Right ventricle myocardium superior (tissue), 1 donor: Measurements from ENCODE around the gene LRCOL1. TPM values are rescaled to one million over a fixed set of nuclear protein-coding genes. Genes with fewer than 3 reads are reported as not detected.

Experiments
- ATAC-seq: fragments of 200-7000 bp; cut with Tn5 transposase; one replicate; pipeline ENCODE4 v1.9.1; 2020; ENCODE audit warnings: mild to moderate bottlenecking; ENCODE audit not compliant: poor library complexity
- DNase-seq: peaks from one replicate; pipeline ENCODE4 v3.0.0-alpha.2; 2020
- intact Hi-C: fragments of 100-400 bp; cut with DNase I; formaldehyde crosslinking; loops from one replicate; pipeline ENCODE4 v1.11.2; 2022
- total RNA-seq: library from RNA; stranded (reverse); fragmentation: NEBNext Ultra II Directional; extraction: Animal tissue kit (Norgen Biotek cat#: 25700); gene quantifications from one replicate; pipeline ENCODE4 v1.2.1, GENCODE V29; 2021
- donor health status: DM: no; HTN: yes; CAD: no; lungs with severe emphysema.

LRCOL1 gene
- total RNA-seq, 1 donor from 2014 or later: not detected

DNA sequence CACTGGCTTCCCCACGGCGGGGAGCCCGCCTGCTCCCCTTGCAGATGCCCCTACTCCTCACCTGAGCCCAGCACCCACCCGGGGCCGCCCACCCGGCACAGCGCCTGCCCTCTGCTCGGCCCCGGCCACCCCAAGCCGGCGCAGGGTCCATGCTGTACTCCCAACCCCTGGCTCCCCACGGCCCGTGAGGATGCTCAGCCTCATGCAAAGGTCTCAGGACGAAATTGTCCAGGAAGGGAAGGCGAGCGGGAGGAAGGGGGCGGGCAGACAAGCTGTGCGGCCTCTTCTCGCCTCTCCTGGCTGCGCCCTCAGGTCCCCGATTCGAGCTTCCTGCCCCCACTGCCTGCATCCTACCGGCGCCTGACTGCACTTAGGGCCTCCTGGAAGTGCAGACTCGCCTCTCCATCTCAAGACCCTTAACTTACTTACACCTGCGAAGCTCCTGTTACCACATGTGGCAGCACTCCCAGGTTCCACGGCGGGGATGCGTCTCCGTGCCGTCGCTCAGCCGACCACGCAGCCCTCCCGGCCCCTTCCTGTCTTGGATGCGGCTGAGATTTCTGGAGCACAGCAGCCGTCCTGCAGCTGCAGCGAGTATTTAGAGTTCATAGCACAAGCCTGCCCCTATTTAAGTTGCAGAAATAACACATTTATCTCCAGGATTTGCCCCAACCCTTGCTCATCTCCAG is 18.0 kb downstream of the LRCOL1 start:
- intact Hi-C loops: no loop called here
- ATAC-seq (no peak), DNase-seq (no peak)

DNA sequence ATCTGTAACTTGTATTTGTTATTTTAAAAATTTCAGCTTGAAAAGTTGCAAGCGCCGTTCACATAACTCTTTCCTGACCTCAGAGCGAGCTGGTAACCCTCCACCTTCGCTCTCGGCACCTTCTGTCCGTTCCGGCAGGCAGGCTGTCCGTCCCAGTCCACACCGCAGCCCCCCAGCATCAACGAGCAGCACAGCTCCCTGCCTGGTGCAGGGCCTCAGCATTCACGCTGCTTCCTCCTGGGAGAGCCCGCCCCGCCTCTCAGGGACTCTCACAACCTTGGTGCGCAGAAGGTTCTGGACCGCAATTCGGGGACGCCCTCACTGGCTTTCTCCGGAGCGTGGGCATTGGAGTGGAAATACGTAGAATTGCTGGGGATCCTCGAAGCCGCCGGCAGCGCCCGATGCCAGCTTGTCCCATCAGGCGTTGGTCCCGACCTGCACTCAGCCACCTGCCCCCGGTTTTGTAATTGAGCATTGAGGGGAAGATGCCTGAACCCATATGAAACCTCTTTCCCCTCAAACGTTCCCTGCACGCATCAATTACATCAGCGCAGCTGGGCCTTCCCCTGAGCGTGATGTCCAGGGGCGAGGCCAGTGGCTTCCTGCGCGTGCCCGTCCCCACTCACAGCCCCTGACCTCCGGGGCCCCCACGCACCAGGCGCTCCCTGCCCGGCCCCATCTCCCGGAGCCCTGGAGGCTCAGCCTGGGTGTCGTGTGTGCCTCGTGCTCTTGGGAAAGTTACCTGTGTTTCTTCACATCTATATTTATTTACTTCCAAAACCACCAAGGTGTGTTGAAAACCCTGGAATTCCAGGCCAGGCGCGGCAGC is 19.1 kb downstream of the LRCOL1 start:
- DNase-seq (no peak), ATAC-seq (no peak)
- intact Hi-C loops: no loop called here

- DNase-seq (no peak), ATAC-seq (no peak)
- intact Hi-C loops: no loop called here
These were observed 21.3 kb downstream of the LRCOL1 start for GRCh38 chr12:132588821-132589669.

- DNase-seq (no peak), ATAC-seq (no peak)
- intact Hi-C loops: no loop called here
These were observed 22.1 kb downstream of the LRCOL1 start for GRCh38 chr12:132588319-132588718.

- DNase-seq (no peak), ATAC-seq (no peak)
- intact Hi-C loops: no loop called here
These were observed 22.6 kb downstream of the LRCOL1 start for GRCh38 chr12:132587781-132588180.

GRCh38 chr12:132586929-132587328 is 23.5 kb downstream of the LRCOL1 start:
- no peak for ATAC-seq
- DNase-seq: no peak
- intact Hi-C loops: no loop called here

GRCh38 chr12:132585177-132585576 is 25.2 kb downstream of the LRCOL1 start:
- ATAC-seq (no peak), DNase-seq (no peak)
- intact Hi-C loops: no loop called here

GRCh38 chr12:132584429-132584828 is 26.0 kb downstream of the LRCOL1 start:
- ATAC-seq (no peak), DNase-seq (no peak)
- intact Hi-C loops: no loop called here

GRCh38 chr12:132583736-132584135 is 26.6 kb downstream of the LRCOL1 start:
- DNase-seq (no peak), ATAC-seq (no peak)
- intact Hi-C loops: no loop called here

DNA sequence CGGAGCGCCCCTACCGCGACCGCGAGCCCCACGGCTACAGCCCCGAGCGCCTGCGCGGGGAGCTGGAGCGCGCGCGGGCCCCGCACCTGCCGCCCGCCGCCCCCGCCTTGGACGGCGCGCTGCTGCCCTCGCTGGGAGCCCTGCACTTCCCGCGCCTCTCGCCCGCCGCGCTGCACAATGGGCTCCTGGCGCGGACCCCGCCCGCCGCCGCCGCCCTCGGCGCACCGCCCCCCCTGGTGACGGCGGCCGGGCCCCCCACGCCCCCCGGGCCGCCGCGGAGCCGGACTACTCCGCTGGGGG is 27.0 kb downstream of the LRCOL1 start:
- no peak for ATAC-seq
- intact Hi-C loops: no loop called here
- no peak for DNase-seq

- no peak for DNase-seq
- intact Hi-C loops: no loop called here
- ATAC-seq: peak; percentile 10
These were observed 27.6 kb downstream of the LRCOL1 start for GRCh38 chr12:132582582-132583410.

GRCh38 chr12:132582058-132582420 is 28.3 kb downstream of the LRCOL1 start:
- DNase-seq: peak; percentile 70

GRCh38 chr12:132581348-132582057 is 28.9 kb downstream of the LRCOL1 start:
- no peak for DNase-seq
- intact Hi-C loops: no loop called here

More at GRCh38 chr12:132582058-132582420, 28.3 kb downstream of the LRCOL1 start:
- ATAC-seq: peak; percentile 55
- intact Hi-C loops: no loop called here

GRCh38 chr12:132580701-132581292 is 29.6 kb downstream of the LRCOL1 start:
- no peak for DNase-seq
- intact Hi-C loops: no loop called here
- ATAC-seq: no peak

More at GRCh38 chr12:132581348-132582057, 28.9 kb downstream of the LRCOL1 start:
- no peak for ATAC-seq

- intact Hi-C loops: no loop called here
- no peak for ATAC-seq
- no peak for DNase-seq
These were observed 30.6 kb downstream of the LRCOL1 start for GRCh38 chr12:132579744-132580143.

DNA sequence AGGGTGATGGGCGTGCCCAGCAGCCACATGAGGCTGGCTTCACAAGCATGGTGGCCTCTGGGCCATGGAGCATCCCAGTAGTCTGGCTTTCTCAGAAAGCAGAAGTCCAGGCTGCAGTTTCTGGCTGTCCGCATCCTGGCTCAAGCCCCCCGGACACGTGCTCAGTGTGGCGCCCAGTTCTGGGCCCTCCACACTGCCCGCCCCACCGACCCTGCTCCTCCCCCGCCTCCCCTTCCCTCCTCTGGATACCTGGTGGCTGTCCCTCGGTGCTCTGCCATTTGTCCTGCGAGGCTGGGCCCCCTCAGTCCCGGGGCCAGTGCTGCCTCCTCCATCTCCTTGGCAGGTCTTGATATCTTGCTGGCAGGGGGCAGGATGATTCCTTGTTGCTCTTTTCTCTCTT is 31.6 kb downstream of the LRCOL1 start:
- intact Hi-C loops: no loop called here
- ATAC-seq: no peak
- DNase-seq: no peak

DNA sequence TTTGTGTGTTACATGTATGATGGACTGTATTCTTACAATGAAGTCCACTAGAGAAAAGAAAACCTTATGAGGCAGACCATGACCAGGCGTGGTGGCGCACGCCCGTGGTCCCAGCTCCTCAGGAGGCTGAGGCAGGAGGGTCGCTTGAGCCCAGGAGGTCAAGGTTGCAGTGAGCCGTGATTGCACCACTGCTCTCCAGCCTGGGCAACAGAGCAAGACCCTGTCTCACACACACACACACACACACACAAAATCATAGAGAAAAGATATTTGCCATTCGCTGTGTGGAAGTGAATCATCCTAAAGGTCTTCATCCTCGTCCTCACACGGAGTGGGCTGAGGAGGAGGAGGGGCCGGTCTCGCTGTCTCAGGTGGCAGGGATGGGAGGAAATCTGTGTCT is 32.3 kb downstream of the LRCOL1 start:
- intact Hi-C loops: no loop called here
- DNase-seq (no peak), ATAC-seq (no peak)
